ENCODE data around the gene TMCC1.

TMCC1 gene

DNA sequence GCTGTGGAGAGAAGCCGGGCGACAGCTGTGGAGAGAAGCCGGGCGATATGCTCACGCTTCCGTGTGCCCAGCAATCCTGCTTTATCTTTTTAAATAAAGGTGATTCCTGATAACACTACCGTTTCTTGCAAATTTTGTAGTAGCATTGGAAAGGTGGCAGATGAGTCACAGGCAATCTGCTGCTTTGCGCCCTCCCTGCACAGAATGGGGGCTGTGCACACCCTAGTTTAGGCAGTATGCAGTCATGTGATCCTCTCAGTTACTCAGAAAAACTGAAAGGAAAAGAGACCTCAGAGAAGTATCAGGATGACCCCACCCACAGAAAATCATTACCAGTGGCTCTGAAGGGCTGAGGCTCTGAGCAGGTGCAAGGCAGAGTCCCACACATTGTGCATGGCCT, 24.9 kb upstream of the TMCC1 start:
- ATAC-seq = no peak
- no peak for TF ChIP-seq ZFP30 (CRISPR knock-in tag; IDR thresholded peaks at IDR 0.05)
- no peak for TF ChIP-seq TOX (CRISPR knock-in tag; IDR thresholded peaks at IDR 0.05; ENCODE audit: borderline replicate concordance)
- no peak for TF ChIP-seq ISL1 (CRISPR knock-in tag; IDR thresholded peaks at IDR 0.05)
- TF ChIP-seq RARB (CRISPR knock-in tag; IDR thresholded peaks at IDR 0.05) = no peak
- TF ChIP-seq, protein P1, sequence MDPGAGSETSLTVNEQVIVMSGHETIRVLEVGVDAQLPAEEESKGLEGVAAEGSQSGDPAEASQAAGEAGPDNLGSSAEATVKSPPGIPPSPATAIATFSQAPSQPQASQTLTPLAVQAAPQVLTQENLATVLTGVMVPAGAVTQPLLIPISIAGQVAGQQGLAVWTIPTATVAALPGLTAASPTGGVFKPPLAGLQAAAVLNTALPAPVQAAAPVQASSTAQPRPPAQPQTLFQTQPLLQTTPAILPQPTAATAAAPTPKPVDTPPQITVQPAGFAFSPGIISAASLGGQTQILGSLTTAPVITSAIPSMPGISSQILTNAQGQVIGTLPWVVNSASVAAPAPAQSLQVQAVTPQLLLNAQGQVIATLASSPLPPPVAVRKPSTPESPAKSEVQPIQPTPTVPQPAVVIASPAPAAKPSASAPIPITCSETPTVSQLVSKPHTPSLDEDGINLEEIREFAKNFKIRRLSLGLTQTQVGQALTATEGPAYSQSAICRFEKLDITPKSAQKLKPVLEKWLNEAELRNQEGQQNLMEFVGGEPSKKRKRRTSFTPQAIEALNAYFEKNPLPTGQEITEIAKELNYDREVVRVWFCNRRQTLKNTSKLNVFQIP (CRISPR knock-in tag; IDR thresholded peaks at IDR 0.05; ENCODE audit: borderline replicate concordance, low read depth) = no peak
- TF ChIP-seq PPARA (CRISPR knock-in tag; IDR thresholded peaks at IDR 0.05; ENCODE audit: borderline replicate concordance) = no peak
- TF ChIP-seq ZFP3 (CRISPR knock-in tag; IDR thresholded peaks at IDR 0.05) = no peak
- TF ChIP-seq GLIS3 (CRISPR knock-in tag; IDR thresholded peaks at IDR 0.05) = no peak
- TF ChIP-seq ZC3H10 (CRISPR knock-in tag; IDR thresholded peaks at IDR 0.05) = no peak
- TF ChIP-seq SNAI2 (CRISPR knock-in tag; IDR thresholded peaks at IDR 0.05) = no peak
- TF ChIP-seq ZNF70 (CRISPR knock-in tag; IDR thresholded peaks at IDR 0.05) = no peak
- TF ChIP-seq ESRRG (CRISPR knock-in tag; IDR thresholded peaks at IDR 0.05) = no peak
- TF ChIP-seq TCF4 (CRISPR knock-in tag; IDR thresholded peaks at IDR 0.05; ENCODE audit: borderline replicate concordance) = no peak
- TF ChIP-seq, protein P2, sequence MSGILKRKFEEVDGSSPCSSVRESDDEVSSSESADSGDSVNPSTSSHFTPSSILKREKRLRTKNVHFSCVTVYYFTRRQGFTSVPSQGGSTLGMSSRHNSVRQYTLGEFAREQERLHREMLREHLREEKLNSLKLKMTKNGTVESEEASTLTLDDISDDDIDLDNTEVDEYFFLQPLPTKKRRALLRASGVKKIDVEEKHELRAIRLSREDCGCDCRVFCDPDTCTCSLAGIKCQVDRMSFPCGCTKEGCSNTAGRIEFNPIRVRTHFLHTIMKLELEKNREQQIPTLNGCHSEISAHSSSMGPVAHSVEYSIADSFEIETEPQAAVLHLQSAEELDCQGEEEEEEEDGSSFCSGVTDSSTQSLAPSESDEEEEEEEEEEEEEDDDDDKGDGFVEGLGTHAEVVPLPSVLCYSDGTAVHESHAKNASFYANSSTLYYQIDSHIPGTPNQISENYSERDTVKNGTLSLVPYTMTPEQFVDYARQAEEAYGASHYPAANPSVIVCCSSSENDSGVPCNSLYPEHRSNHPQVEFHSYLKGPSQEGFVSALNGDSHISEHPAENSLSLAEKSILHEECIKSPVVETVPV (CRISPR knock-in tag; IDR thresholded peaks at IDR 0.05) = no peak
- no peak for TF ChIP-seq ZNF565 (CRISPR knock-in tag; conservative IDR thresholded peaks at IDR 0.05; ENCODE audit: low read depth)
- TF ChIP-seq, protein P3, sequence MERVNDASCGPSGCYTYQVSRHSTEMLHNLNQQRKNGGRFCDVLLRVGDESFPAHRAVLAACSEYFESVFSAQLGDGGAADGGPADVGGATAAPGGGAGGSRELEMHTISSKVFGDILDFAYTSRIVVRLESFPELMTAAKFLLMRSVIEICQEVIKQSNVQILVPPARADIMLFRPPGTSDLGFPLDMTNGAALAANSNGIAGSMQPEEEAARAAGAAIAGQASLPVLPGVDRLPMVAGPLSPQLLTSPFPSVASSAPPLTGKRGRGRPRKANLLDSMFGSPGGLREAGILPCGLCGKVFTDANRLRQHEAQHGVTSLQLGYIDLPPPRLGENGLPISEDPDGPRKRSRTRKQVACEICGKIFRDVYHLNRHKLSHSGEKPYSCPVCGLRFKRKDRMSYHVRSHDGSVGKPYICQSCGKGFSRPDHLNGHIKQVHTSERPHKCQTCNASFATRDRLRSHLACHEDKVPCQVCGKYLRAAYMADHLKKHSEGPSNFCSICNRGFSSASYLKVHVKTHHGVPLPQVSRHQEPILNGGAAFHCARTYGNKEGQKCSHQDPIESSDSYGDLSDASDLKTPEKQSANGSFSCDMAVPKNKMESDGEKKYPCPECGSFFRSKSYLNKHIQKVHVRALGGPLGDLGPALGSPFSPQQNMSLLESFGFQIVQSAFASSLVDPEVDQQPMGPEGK (CRISPR knock-in tag; IDR thresholded peaks at IDR 0.05; ENCODE audit: borderline replicate concordance) = no peak
- no peak for TF ChIP-seq BACH2 (CRISPR knock-in tag; IDR thresholded peaks at IDR 0.05; ENCODE audit: borderline replicate concordance)
- TF ChIP-seq OSR1 (CRISPR knock-in tag; IDR thresholded peaks at IDR 0.05) = no peak

DNA sequence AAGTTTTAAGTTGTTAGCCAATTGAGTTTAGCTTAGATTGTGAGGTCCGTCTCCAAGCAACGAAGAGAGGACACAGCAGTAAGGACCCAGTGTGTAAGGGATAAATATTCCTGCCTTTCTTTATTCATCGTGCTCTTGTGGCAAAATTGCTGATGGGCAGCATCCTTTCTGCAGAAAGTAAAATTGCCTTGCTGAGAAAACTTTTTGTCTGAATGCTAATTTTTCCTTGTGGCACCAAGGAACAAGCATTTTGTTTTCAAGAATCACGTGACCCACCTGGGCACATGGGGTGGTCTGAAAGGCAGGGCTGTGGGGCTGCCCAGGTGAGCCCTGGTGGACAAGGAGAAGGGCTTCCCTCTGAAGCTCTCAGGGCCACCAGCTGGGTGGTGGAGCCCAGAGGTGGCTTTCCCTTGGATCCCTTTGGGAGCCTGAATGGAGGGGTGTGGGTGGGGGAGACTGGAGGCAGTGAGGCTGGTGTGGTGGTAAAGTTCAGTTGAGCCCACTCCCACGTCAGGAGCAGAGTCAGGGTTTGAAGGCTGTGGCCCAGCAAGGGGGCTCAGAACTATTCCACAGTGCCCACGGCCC, 24.0 kb upstream of the TMCC1 start:
- TF ChIP-seq CSDC2 (CRISPR knock-in tag; IDR thresholded peaks at IDR 0.05) (no peak), ARNTL (CRISPR knock-in tag; IDR thresholded peaks at IDR 0.05; ENCODE audit: borderline replicate concordance, low read depth) (no peak), TOX (CRISPR knock-in tag; IDR thresholded peaks at IDR 0.05; ENCODE audit: borderline replicate concordance) (no peak), GLIS3 (CRISPR knock-in tag; IDR thresholded peaks at IDR 0.05) (no peak), ZFP30 (CRISPR knock-in tag; IDR thresholded peaks at IDR 0.05) (no peak), TCF4 (CRISPR knock-in tag; IDR thresholded peaks at IDR 0.05; ENCODE audit: borderline replicate concordance) (no peak), ZNF70 (CRISPR knock-in tag; IDR thresholded peaks at IDR 0.05) (no peak)
- TF ChIP-seq, protein P4, sequence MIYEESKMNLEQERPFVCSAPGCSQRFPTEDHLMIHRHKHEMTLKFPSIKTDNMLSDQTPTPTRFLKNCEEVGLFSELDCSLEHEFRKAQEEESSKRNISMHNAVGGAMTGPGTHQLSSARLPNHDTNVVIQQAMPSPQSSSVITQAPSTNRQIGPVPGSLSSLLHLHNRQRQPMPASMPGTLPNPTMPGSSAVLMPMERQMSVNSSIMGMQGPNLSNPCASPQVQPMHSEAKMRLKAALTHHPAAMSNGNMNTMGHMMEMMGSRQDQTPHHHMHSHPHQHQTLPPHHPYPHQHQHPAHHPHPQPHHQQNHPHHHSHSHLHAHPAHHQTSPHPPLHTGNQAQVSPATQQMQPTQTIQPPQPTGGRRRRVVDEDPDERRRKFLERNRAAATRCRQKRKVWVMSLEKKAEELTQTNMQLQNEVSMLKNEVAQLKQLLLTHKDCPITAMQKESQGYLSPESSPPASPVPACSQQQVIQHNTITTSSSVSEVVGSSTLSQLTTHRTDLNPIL (CRISPR knock-in tag; IDR thresholded peaks at IDR 0.05; ENCODE audit: low read depth) = no peak
- TF ChIP-seq, protein P5, sequence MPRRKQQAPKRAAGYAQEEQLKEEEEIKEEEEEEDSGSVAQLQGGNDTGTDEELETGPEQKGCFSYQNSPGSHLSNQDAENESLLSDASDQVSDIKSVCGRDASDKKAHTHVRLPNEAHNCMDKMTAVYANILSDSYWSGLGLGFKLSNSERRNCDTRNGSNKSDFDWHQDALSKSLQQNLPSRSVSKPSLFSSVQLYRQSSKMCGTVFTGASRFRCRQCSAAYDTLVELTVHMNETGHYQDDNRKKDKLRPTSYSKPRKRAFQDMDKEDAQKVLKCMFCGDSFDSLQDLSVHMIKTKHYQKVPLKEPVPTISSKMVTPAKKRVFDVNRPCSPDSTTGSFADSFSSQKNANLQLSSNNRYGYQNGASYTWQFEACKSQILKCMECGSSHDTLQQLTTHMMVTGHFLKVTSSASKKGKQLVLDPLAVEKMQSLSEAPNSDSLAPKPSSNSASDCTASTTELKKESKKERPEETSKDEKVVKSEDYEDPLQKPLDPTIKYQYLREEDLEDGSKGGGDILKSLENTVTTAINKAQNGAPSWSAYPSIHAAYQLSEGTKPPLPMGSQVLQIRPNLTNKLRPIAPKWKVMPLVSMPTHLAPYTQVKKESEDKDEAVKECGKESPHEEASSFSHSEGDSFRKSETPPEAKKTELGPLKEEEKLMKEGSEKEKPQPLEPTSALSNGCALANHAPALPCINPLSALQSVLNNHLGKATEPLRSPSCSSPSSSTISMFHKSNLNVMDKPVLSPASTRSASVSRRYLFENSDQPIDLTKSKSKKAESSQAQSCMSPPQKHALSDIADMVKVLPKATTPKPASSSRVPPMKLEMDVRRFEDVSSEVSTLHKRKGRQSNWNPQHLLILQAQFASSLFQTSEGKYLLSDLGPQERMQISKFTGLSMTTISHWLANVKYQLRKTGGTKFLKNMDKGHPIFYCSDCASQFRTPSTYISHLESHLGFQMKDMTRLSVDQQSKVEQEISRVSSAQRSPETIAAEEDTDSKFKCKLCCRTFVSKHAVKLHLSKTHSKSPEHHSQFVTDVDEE (CRISPR knock-in tag; IDR thresholded peaks at IDR 0.05) = no peak
- no peak for ATAC-seq

DNA sequence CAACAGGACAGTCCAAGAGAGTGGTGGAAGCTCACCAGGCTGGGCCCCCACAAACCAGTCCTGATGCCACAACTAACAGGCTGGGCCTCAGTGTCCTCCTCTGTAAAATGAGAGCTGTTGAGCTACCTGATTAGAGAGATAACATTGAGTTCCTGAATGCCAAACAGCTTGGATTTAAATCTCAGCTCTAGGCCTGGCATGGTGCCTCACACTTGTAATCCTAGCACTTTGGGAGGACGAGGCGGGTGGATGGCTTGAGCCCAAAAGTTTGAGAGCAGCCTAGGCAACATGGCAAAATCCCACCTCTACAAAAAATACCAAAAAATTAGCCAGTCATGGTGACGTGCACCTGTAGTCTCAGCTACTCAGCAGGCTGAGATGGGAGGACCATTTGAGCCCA, 20.1 kb upstream of the TMCC1 start:
- TF ChIP-seq ZFP30 (CRISPR knock-in tag; IDR thresholded peaks at IDR 0.05) = no peak
- no peak for ATAC-seq
